ENCODE measurements around the gene MARCHF3.
"Not testable (repeated sequence)": the region's sequence is repeated elsewhere in the genome, so short reads cannot be mapped to it uniquely, and the experiment has no call there.

GRCh38 chr5:126839407-126839806 lies 191.0 kb downstream of the MARCHF3 start:
- TF ChIP-seq CTCF (IDR thresholded peaks at IDR 0.05 in 2 of 3, conservative IDR thresholded peaks at IDR 0.05 in 1 of 3; ENCODE audit: control insufficient read depth in 2 of 3, extremely low read depth in 1 of 3, insufficient read depth in 1 of 3, low read depth in 3 of 3, low read length in 3 of 3); TAF1 (IDR thresholded peaks at IDR 0.05; ENCODE audit: borderline replicate concordance, low read depth, low read length); ATF3 (IDR thresholded peaks at IDR 0.05; ENCODE audit: borderline replicate concordance, extremely low read depth, low read depth, low read length); POLR2A (IDR thresholded peaks at IDR 0.05; ENCODE audit: low read depth, low read length); HDAC6 (IDR thresholded peaks at IDR 0.05; ENCODE audit: unreplicated experiment); SUZ12 (IDR thresholded peaks at IDR 0.05; ENCODE audit: unreplicated experiment); CHD1 (IDR thresholded peaks at IDR 0.05; ENCODE audit: low read depth, low read length); GABPA (IDR thresholded peaks at IDR 0.05; ENCODE audit: low read depth); EZH2 (IDR thresholded peaks at IDR 0.05; ENCODE audit: borderline replicate concordance, control insufficient read depth, low read depth, low read length); ZBTB33 (IDR thresholded peaks at IDR 0.05); TCF3 (IDR thresholded peaks at IDR 0.05; ENCODE audit: borderline replicate concordance, insufficient read depth, low read depth, low read length); CHD2 (IDR thresholded peaks at IDR 0.05; ENCODE audit: borderline replicate concordance, low read depth, low read length): not testable (repeated sequence)

Measured in GM12878 (cell line).